Measurements from ENCODE around the gene CCND2.

- TF ChIP-seq CTCF (conservative IDR thresholded peaks at IDR 0.05) = no peak
- TF ChIP-seq ZFX (IDR thresholded peaks at IDR 0.05) = no peak
These were observed 3.3 kb upstream of the CCND2 start for GRCh38 chr12:4270016-4270830.

Measured in C4-2B (cell line).